WTC11 (cell line): ENCODE data around the gene CPA4. TPM values are rescaled to one million over a fixed set of nuclear protein-coding genes. Genes with fewer than 3 reads are reported as not detected.

Experiments
- ATAC-seq: fragments of 200-7000 bp; cut with Tn5 transposase; 2 replicates; pipeline ENCODE4 v1.10.0; 2021; ENCODE audit warnings: mild to moderate bottlenecking, moderate library complexity
- CTCF ChIA-PET: fragments of 300-600 bp; sonication (Branson Sonifier 250); formaldehyde crosslinking; loops from one replicate; lab custom pipeline; 2021; ENCODE audit warnings: antibody characterized with exemption; lab: Charles Lee
- POLR2A ChIA-PET: fragments of 350-600 bp; sonication (Branson Sonifier 250); formaldehyde crosslinking; loops from one replicate; lab custom pipeline; 2021; ENCODE audit warnings: antibody characterized with exemption; lab: Charles Lee
- DNase-seq: peaks from one replicate; pipeline ENCODE4 v3.0.0; 2021; ENCODE audit warnings: low spot score
- H3K27ac Mint-ChIP-seq: 2 replicates; pipeline ENCODE4 v1.8.0; 2021; ENCODE audit warnings: mixed read lengths
- H3K27me3 Mint-ChIP-seq: 2 replicates; pipeline ENCODE4 v1.8.0; 2021; ENCODE audit warnings: low read depth, mild to moderate bottlenecking, moderate library complexity, mixed read lengths
- H3K36me3 Mint-ChIP-seq: 2 replicates; pipeline ENCODE4 v1.8.0; 2021; ENCODE audit warnings: mixed read lengths
- H3K4me1 Mint-ChIP-seq: 2 replicates; pipeline ENCODE4 v1.8.0; 2022; ENCODE audit warnings: mixed read lengths
- H3K4me3 Mint-ChIP-seq: 2 replicates; pipeline ENCODE4 v1.8.0; 2021; ENCODE audit warnings: mild to moderate bottlenecking, moderate library complexity, mixed read lengths
- H3K9me3 Mint-ChIP-seq: 2 replicates; pipeline ENCODE4 v1.8.0; 2021; ENCODE audit warnings: mixed read lengths
- ELF4 ChIP-seq: sonication (generic); formaldehyde crosslinking; IDR thresholded peaks from 2 replicates; pipeline ENCODE4 v1.8.1; 2022; ENCODE audit warnings: low read depth, mild to moderate bottlenecking, moderate library complexity, missing genetic modification reagents
- ETV6 ChIP-seq: sonication (generic); formaldehyde crosslinking; IDR thresholded peaks from 2 replicates; pipeline ENCODE4 v1.8.1; 2022; ENCODE audit warnings: mild to moderate bottlenecking, missing genetic modification reagents
- FOXK1 ChIP-seq: sonication (generic); formaldehyde crosslinking; IDR thresholded peaks from 2 replicates; pipeline ENCODE4 v1.8.0; 2022; ENCODE audit warnings: mild to moderate bottlenecking, moderate library complexity, missing genetic modification reagents
- FOXP1 ChIP-seq: sonication (generic); formaldehyde crosslinking; IDR thresholded peaks from 2 replicates; pipeline ENCODE4 v1.8.0; 2022; ENCODE audit warnings: missing genetic modification reagents, mild to moderate bottlenecking, moderate library complexity, borderline replicate concordance
- IRF2 ChIP-seq: sonication (generic); formaldehyde crosslinking; IDR thresholded peaks from 2 replicates; pipeline ENCODE4 v1.8.0; 2022; ENCODE audit warnings: low read depth, missing genetic modification reagents, borderline replicate concordance
- KAT7 ChIP-seq: sonication (generic); formaldehyde crosslinking; IDR thresholded peaks from 2 replicates; pipeline ENCODE4 v1.8.1; 2023; ENCODE audit warnings: missing genetic modification reagents, mild to moderate bottlenecking, borderline replicate concordance
- SMAD3 ChIP-seq: sonication (generic); formaldehyde crosslinking; IDR thresholded peaks from 2 replicates; pipeline ENCODE4 v1.8.0; 2022; ENCODE audit warnings: missing genetic modification reagents, mild to moderate bottlenecking, borderline replicate concordance
- TP53 ChIP-seq: sonication (generic); formaldehyde crosslinking; IDR thresholded peaks from 2 replicates; pipeline ENCODE4 v1.8.1; 2023; ENCODE audit warnings: mild to moderate bottlenecking, missing genetic modification reagents
- ZNF121 ChIP-seq: sonication (generic); formaldehyde crosslinking; IDR thresholded peaks from 2 replicates; pipeline ENCODE4 v1.8.0; 2023; ENCODE audit warnings: missing genetic modification reagents
- ZNF423 ChIP-seq: fragments of 250-450 bp; sonication (Bioruptor Pico); IDR thresholded peaks from 2 replicates; pipeline ENCODE4 v2.1.2; 2022; ENCODE audit warnings: mild to moderate bottlenecking, moderate library complexity
- total RNA-seq: library from RNA; stranded (reverse); gene quantifications from 3 replicates; pipeline ENCODE4 v1.2.3, GENCODE V29; 2021
- TF ChIP-seq, protein P1 (sequence below): sonication (generic); formaldehyde crosslinking; IDR thresholded peaks from 2 replicates; pipeline ENCODE4 v1.8.0; 2022; ENCODE audit warnings: mild to moderate bottlenecking, missing genetic modification reagents
- TF ChIP-seq, protein P2 (sequence below): sonication (generic); formaldehyde crosslinking; IDR thresholded peaks from 2 replicates; pipeline ENCODE4 v1.8.0; 2023; ENCODE audit warnings: mild to moderate bottlenecking, missing genetic modification reagents
- TF ChIP-seq, protein P3 (sequence below): fragments of 250-450 bp; sonication (Bioruptor Pico); IDR thresholded peaks from 2 replicates; pipeline ENCODE4 v1.9.0; 2021; ENCODE audit warnings: mild to moderate bottlenecking, borderline replicate concordance
- TF ChIP-seq, protein P4 (sequence below): sonication (generic); formaldehyde crosslinking; IDR thresholded peaks from 2 replicates; pipeline ENCODE4 v1.8.1; 2022; ENCODE audit warnings: low read depth, mild to moderate bottlenecking, moderate library complexity, missing genetic modification reagents, borderline replicate concordance
- TF ChIP-seq, protein P5 (sequence below): sonication (generic); formaldehyde crosslinking; IDR thresholded peaks from 2 replicates; pipeline ENCODE4 v1.8.1; 2023; ENCODE audit warnings: mild to moderate bottlenecking, moderate library complexity, missing genetic modification reagents
- TF ChIP-seq, protein P6 (sequence below): sonication (generic); formaldehyde crosslinking; IDR thresholded peaks from 2 replicates; pipeline ENCODE4 v1.8.1; 2022; ENCODE audit warnings: mild to moderate bottlenecking, moderate library complexity, missing genetic modification reagents

The CPA4 gene
- total RNA-seq, 1 experiment from 2014 or later: not detected

DNA sequence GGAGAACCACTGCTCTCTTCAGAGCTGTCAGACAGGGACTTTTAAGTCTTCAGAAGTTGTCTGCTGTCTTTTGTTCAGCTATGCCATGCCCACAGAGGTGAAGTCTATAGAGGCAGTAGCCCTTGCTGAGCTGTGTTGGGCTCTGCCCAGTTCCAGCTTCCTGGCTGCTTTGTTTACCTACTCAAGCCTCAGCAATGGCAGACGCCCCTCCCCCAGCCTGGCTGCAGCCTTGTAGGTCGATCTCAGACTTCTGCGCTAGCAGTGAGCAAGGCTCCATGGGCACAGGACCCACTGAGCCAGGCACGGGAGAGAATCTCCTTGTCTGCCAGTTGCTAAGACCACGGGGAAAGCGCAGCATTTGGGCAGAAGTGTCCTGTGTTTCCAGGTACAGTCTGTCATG, 38.4 kb upstream of the CPA4 start:
- H3K27me3 Mint-ChIP-seq: peaks cover 5% of the 10 kb centered on the region
- TF ChIP-seq, protein P1, sequence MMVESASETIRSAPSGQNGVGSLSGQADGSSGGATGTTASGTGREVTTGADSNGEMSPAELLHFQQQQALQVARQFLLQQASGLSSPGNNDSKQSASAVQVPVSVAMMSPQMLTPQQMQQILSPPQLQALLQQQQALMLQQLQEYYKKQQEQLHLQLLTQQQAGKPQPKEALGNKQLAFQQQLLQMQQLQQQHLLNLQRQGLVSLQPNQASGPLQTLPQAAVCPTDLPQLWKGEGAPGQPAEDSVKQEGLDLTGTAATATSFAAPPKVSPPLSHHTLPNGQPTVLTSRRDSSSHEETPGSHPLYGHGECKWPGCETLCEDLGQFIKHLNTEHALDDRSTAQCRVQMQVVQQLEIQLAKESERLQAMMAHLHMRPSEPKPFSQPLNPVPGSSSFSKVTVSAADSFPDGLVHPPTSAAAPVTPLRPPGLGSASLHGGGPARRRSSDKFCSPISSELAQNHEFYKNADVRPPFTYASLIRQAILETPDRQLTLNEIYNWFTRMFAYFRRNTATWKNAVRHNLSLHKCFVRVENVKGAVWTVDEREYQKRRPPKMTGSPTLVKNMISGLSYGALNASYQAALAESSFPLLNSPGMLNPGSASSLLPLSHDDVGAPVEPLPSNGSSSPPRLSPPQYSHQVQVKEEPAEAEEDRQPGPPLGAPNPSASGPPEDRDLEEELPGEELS (CRISPR knock-in tag): no peak
- TF ChIP-seq SMAD3 (no peak), ZNF121 (CRISPR knock-in tag) (no peak), FOXP1 (CRISPR knock-in tag) (peak; percentile 44; the same call in 1 of the 2 replicates), FOXK1 (CRISPR knock-in tag) (peak; percentile 33; the same call in 1 of the 2 replicates), TP53 (CRISPR knock-in tag) (no peak)
- TF ChIP-seq, protein P2, sequence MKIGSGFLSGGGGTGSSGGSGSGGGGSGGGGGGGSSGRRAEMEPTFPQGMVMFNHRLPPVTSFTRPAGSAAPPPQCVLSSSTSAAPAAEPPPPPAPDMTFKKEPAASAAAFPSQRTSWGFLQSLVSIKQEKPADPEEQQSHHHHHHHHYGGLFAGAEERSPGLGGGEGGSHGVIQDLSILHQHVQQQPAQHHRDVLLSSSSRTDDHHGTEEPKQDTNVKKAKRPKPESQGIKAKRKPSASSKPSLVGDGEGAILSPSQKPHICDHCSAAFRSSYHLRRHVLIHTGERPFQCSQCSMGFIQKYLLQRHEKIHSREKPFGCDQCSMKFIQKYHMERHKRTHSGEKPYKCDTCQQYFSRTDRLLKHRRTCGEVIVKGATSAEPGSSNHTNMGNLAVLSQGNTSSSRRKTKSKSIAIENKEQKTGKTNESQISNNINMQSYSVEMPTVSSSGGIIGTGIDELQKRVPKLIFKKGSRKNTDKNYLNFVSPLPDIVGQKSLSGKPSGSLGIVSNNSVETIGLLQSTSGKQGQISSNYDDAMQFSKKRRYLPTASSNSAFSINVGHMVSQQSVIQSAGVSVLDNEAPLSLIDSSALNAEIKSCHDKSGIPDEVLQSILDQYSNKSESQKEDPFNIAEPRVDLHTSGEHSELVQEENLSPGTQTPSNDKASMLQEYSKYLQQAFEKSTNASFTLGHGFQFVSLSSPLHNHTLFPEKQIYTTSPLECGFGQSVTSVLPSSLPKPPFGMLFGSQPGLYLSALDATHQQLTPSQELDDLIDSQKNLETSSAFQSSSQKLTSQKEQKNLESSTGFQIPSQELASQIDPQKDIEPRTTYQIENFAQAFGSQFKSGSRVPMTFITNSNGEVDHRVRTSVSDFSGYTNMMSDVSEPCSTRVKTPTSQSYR (CRISPR knock-in tag): peak; percentile 61; the same call in 1 of the 2 replicates
- TF ChIP-seq, protein P3, sequence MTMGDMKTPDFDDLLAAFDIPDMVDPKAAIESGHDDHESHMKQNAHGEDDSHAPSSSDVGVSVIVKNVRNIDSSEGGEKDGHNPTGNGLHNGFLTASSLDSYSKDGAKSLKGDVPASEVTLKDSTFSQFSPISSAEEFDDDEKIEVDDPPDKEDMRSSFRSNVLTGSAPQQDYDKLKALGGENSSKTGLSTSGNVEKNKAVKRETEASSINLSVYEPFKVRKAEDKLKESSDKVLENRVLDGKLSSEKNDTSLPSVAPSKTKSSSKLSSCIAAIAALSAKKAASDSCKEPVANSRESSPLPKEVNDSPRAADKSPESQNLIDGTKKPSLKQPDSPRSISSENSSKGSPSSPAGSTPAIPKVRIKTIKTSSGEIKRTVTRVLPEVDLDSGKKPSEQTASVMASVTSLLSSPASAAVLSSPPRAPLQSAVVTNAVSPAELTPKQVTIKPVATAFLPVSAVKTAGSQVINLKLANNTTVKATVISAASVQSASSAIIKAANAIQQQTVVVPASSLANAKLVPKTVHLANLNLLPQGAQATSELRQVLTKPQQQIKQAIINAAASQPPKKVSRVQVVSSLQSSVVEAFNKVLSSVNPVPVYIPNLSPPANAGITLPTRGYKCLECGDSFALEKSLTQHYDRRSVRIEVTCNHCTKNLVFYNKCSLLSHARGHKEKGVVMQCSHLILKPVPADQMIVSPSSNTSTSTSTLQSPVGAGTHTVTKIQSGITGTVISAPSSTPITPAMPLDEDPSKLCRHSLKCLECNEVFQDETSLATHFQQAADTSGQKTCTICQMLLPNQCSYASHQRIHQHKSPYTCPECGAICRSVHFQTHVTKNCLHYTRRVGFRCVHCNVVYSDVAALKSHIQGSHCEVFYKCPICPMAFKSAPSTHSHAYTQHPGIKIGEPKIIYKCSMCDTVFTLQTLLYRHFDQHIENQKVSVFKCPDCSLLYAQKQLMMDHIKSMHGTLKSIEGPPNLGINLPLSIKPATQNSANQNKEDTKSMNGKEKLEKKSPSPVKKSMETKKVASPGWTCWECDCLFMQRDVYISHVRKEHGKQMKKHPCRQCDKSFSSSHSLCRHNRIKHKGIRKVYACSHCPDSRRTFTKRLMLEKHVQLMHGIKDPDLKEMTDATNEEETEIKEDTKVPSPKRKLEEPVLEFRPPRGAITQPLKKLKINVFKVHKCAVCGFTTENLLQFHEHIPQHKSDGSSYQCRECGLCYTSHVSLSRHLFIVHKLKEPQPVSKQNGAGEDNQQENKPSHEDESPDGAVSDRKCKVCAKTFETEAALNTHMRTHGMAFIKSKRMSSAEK (CRISPR knock-in tag): 0 out of 2 replicates have a peak, but pooled peaks have one; percentile 9
- H3K36me3 Mint-ChIP-seq: peaks cover 49% of the 10 kb centered on the region
- peaks cover 48% of the 10 kb centered on the region for H3K9me3 Mint-ChIP-seq
- DNase-seq (no peak), ATAC-seq (no peak)
- peaks cover 18% of the 10 kb centered on the region for H3K4me1 Mint-ChIP-seq
- POLR2A ChIA-PET: no interaction called here
- CTCF ChIA-PET: interaction anchor here (1.2 kb wide), 1 partner anchor 467 kb away, joined by 3 read pairs; no protein-coding TSS in a partner anchor
- no peak overlapping the region for H3K27ac Mint-ChIP-seq
- H3K4me3 Mint-ChIP-seq: no peak overlapping the region

DNA sequence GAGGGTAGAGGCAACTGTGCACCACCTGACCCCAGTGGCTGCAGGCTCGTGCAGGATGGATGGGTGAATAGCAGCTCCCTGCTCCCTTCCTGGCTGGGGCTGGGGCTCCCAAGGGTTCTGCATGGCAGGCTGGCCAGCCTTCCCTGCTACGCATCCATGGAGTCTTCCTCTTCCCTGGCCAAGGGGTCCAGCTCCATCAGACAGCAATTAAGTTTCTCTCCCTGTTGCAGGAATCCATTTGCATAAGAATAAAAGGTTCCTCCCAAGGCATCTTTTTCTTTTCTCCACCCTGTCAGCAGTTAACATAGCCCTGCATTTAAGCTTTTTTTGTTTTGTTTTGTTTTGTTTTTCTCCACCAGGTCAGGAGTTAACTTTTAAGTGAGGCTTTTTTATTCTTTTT, 36.3 kb upstream of the CPA4 start:
- 0 out of 2 replicates have a peak overlapping the region, but pooled peaks have one; percentile 60 for H3K27ac Mint-ChIP-seq
- H3K27me3 Mint-ChIP-seq: peaks cover 8% of the 10 kb centered on the region
- H3K4me3 Mint-ChIP-seq: no peak overlapping the region
- ATAC-seq (peak; percentile 86), DNase-seq (peak; percentile 19)
- CTCF ChIA-PET: interaction anchor here (1.0 to 2.0 kb wide), 5 partner anchors 16 to 235 kb away, joined by 3 to 8 read pairs (median 5); partner anchors contain the start of genes CPA1 and MEST
- H3K4me1 Mint-ChIP-seq: peaks cover 30% of the 10 kb centered on the region
- POLR2A ChIA-PET: interaction anchor here (1.5 kb wide), 1 partner anchor 16 kb away, joined by 9 read pairs; no protein-coding TSS in a partner anchor
- H3K9me3 Mint-ChIP-seq: peaks cover 62% of the 10 kb centered on the region
- peaks cover 58% of the 10 kb centered on the region for H3K36me3 Mint-ChIP-seq
- TF ChIP-seq, protein P4, sequence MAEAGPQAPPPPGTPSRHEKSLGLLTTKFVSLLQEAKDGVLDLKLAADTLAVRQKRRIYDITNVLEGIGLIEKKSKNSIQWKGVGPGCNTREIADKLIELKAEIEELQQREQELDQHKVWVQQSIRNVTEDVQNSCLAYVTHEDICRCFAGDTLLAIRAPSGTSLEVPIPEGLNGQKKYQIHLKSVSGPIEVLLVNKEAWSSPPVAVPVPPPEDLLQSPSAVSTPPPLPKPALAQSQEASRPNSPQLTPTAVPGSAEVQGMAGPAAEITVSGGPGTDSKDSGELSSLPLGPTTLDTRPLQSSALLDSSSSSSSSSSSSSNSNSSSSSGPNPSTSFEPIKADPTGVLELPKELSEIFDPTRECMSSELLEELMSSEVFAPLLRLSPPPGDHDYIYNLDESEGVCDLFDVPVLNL (CRISPR knock-in tag): no peak
- no peak for TF ChIP-seq ELF4 (CRISPR knock-in tag)
- TF ChIP-seq ZNF423: no peak
- TF ChIP-seq, protein P5, sequence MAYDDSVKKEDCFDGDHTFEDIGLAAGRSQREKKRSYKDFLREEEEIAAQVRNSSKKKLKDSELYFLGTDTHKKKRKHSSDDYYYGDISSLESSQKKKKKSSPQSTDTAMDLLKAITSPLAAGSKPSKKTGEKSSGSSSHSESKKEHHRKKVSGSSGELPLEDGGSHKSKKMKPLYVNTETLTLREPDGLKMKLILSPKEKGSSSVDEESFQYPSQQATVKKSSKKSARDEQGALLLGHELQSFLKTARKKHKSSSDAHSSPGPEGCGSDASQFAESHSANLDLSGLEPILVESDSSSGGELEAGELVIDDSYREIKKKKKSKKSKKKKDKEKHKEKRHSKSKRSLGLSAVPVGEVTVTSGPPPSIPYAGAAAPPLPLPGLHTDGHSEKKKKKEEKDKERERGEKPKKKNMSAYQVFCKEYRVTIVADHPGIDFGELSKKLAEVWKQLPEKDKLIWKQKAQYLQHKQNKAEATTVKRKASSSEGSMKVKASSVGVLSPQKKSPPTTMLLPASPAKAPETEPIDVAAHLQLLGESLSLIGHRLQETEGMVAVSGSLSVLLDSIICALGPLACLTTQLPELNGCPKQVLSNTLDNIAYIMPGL (CRISPR knock-in tag): no peak
- no peak for TF ChIP-seq KAT7
- no peak for TF ChIP-seq ETV6
- TF ChIP-seq, protein P6, sequence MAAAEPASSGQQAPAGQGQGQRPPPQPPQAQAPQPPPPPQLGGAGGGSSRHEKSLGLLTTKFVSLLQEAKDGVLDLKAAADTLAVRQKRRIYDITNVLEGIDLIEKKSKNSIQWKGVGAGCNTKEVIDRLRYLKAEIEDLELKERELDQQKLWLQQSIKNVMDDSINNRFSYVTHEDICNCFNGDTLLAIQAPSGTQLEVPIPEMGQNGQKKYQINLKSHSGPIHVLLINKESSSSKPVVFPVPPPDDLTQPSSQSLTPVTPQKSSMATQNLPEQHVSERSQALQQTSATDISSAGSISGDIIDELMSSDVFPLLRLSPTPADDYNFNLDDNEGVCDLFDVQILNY (CRISPR knock-in tag): no peak
- TF ChIP-seq, protein P2 (CRISPR knock-in tag): no peak
- TF ChIP-seq IRF2 (CRISPR knock-in tag): no peak
